Forelimb muscle (tissue), 1 donor: ENCODE results near the gene INSRR. TPM values are rescaled to one million over a fixed set of nuclear protein-coding genes. Genes with fewer than 3 reads are reported as not detected.

Experiments used
- DNase-seq: peaks from one replicate; pipeline ENCODE4 v3.0.0-alpha.2; 2013; ENCODE audit warnings: low read depth
- polyA plus RNA-seq: library from polyadenylated mRNA; unstranded; fragments of 120-200 nt; gene quantifications from one replicate; pipeline ENCODE4 v1.2.1, GENCODE V29; 2013; ENCODE audit not compliant: insufficient read length

Gene INSRR
- polyA plus RNA-seq, 1 donor = 0.70 TPM

DNA sequence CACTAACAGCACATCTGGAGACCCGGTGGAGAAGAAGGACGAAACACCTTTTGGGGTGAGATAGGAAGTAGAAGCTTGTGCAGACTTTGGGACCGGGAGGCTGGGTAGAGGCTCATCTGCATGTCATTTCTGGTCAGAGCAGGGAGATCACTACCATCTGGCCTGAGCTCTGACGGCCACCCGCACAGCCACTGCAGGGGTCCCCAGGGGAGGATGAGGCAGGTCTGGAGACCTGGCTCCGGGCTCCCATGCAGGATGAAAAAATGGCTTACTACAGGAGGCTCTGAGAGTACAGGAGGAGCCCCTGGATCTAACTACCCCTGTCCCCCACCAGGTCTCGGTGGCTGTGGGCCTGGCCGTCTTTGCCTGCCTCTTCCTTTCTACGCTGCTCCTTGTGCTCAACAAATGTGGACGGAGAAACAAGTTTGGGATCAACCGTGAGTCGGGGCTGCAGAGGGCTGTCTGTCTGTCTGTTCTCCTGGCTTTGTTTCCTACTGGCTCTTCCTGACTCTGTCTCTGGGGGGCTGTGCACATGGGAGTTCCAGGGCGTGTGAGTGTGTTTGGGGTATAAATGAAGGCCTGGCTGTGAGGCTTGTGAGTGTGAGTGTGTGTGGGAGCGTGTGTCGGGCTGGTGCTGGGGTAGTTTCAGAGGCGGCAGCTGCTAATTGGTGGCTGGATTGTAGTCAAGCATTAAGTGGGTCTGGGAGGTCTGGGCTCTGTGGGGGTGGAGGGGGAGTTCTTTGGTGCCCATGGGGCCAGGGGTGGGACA is 15.8 kb upstream of the INSRR start:
- DNase-seq = no peak

DNA sequence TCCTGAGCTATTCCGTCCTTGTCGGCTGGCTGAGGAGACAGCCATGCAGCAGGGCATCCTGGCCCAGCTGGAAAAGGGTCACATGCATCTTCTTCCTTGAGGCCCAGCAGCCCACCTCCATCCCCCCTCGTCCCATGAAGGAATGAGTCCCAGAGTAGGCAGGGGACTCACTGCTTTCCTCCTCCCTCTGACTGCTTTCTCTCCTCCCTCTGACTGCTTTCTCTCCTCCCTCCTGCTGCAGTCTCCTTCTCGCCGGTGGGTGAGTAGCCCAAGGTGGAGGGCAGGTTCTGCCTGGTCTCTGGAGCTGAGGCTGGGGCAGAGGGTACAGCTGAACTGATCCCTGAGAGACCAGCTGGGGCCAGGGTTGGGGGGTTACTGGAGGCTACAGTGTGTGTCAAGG is 15.2 kb upstream of the INSRR start:
- no peak for DNase-seq

DNA sequence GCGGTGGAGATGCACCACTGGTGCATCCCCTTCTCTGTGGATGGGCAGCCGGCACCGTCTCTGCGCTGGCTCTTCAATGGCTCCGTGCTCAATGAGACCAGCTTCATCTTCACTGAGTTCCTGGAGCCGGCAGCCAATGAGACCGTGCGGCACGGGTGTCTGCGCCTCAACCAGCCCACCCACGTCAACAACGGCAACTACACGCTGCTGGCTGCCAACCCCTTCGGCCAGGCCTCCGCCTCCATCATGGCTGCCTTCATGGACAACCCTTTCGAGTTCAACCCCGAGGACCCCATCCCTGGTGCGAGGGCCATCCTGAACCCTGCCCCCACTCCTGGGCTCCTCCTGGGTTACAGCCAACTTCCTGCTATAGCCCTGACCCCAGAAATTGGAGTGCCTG is 14.7 kb upstream of the INSRR start:
- DNase-seq = no peak

DNA sequence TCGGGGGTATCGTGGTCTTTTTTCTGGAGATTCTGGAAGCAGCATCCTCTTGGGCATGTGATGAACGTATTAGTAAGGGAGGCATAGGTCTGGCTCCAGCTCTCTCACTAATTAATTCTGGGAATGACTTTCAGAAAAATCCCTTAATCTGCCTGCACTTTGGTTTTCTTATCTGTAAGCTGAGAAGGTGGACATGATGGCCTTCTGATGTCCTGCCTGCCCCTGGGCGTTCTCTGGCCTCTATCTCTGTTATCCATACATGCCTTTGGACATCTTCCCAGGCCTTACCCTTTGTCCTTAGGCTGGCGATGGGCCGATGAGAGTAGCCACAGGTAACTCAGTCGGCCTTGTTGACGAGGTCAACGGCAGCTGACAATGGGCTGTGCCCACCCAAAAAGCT is 10.5 kb upstream of the INSRR start:
- no peak for DNase-seq

DNA sequence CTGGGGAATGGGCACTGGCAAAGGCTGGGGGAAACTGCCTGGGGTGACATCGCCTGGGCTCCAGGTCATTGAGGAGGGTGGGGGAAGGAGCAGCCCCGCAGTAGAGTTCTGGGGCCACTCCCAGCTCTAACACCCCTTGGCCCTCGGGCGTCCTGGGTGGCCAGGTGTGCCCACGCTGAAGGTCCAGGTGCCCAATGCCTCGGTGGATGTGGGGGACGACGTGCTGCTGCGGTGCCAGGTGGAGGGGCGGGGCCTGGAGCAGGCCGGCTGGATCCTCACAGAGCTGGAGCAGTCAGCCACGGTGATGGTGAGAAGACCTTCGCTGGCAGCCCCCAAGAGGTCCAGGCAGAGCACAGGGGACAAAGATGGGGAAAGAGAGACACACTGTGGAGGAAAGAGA is 9.4 kb upstream of the INSRR start:
- DNase-seq = no peak

DNA sequence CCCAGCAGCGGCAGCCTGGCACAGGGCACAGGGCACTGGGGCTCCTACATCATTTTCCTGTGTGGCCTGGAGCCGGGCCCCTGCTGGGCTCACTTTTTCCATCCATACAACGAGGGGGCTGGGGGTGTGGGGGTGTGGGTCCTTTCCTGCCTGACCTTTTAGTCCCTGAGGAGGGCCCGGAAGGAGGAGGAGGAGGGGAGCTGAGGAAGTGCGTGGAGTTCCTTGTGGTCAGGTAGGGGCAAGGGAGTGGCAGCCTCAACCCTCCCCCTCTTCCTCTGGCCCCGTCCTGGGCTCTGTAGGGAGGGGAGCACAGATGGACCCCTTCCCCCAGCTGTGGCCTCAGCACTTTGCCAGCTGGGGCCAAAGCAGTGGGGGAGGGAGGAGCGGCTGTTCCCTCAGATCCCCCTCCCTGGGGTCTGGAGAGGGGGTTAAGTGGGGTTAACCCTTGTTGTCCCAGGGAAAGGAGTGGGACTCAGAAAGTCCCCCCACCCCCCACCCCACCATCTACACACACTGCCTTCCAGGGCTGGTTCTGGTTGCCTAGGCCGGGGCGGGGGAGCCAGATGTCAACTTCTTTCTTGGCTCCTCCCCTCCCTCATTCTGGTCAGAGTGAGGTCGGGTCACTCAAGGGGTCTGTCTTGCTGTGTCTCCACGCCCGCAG is 7.5 kb upstream of the INSRR start:
- DNase-seq = no peak

DNA sequence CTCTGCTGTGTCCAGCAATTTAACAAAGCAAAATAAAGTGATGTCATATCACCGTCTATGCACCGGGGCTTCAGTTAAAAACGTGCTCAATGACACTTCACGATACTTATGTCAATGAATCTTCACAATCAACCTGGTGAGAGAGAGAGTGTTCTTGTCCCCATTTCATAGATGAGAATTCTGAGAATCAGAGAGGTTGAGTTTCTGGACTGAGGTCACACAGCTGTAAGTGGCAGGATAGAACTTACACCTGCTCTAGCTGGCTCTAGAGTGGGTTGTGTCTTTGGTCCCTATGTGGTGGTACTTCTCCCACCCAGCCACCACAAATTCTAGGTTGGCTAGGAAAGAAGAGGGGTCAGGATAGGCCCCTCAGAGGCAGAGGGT is 6.9 kb upstream of the INSRR start:
- no peak for DNase-seq

DNA sequence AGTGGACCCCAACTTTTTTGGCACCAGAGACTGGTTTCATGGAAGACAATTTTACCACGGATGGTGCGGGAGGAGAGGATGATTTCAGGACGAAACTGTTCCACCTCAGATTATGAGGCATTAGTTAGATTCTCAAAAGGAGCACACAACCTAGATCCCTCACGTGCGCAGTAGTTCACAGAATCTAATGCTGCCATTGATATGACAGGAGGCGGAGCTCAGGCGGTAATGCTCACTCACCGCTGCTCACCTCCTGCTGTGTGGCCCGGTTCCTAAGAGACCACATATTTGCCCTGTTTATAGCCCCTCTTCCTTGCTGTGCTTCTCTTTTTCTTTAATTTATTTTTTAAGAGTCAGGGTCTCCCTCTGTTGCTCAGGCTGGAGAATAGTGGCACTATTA is 6.3 kb upstream of the INSRR start:
- no peak for DNase-seq

DNA sequence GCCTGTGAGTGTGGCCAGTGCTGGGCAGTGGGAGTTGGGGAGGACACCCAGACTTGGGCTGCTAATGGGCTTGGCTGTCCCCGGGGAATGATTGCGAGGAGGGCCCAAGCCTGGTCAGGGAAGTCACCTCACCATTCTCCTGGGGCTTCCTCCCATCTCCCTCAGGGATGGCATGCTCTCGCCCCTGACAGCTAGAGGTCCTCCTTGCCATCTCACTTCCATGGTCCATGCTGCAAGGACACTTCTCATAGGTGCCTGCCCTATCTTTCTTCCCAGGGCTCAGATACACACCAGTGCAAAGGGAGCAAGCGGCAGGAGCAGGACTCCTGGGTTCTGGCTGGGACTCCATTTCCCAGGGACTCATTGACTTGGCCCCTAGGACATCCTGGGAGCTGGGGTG is 5.9 kb upstream of the INSRR start:
- no peak for DNase-seq

DNA sequence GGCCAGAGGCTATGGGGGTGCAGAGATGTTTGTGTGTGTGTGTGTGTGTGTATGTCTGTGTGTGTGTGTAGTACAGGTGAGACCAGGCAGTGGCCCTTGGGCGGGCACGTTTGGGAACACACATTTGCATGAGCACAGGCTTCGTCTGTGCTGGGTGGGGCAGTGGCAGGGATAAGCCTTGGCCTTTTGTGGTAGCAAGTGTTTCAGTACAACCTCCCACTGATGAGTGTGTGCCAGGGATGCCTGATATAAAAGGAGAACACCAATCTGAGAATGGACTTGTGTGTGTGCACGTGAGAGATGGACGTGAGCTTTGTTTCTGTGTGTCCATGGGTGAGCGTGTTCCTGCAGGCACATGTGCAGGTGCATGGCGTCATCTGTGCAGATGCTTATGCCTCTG is 4.7 kb upstream of the INSRR start:
- no peak for DNase-seq

DNA sequence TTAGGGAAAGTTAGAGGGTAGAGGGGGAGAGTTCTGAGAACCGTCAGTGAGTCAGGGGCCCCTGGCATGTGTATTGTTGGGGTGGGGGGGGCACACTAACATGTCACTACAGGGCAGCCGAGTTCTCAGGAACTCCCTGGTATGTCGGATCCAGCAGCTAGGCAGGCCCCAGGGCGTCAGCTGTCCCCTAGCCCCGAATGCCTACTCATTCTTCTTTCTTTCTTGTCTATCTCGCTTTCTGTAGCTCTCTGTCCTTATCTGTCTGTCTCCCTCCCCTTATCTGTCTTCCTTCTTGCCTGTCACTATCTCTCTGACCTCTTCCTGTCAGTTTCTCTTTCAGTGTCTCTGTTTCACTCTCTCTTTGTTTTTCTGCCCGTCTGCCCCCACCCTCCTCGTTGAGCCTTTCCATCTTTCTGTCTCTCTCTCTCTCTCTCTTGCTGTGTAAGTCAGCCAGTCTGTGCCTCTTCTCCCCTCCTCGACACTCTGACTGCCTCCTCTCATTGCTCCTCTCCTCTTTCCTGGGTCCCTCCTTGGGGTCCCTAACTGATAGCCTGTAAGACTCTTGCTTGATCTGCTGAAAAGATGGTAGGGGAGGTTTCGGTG is 4.2 kb upstream of the INSRR start:
- no peak for DNase-seq

DNA sequence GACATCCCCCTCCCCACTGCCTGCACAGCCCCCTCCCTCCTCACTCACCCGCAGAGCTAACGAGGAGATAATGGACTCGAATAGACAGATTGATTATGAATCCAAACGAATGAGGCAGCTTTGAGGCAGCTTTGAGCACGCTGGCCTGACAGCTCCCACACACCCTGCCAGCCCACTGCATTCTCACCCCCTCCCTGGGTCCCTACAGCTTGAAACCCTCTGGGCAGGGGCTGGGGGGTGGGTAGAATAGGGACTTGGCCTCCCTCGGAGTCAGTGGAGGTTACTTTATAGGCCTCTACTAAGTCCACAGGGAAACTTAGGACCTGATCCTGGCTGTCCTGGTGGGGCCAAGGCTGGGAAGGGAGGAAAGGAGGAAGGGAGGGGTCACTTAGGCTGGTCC is 3.7 kb upstream of the INSRR start:
- DNase-seq = no peak

DNA sequence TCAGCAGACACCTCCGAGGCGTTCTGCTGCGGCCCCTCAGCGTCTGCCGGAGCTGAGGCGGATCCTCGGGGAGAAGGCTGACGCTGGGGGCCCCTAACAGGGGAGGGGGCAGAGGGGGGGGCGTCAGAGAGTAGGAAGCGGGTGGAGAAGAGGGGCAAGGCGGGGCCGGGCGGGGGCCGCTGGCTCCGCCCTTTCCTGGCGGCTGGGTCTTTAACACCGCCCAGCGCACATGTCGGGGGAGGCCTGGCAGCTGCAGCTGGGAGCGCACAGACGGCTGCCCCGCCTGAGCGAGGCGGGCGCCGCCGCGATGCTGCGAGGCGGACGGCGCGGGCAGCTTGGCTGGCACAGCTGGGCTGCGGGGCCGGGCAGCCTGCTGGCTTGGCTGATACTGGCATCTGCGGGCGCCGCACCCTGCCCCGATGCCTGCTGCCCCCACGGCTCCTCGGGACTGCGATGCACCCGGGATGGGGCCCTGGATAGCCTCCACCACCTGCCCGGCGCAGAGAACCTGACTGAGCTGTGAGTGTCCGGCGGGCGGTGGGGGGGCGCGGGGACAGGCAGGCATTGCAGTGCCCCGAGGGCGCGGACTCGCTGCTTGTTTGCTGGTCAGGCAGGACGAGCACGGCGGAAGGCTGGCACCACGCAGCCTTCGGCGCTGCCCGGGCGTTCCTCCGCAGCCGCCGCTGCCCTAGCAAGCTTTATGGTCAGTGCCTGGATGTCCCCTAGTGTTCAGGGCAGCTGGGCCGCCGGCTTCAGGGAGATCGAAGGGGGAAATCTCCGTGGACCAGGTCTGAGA is 1.9 kb upstream of the INSRR start, which contains the start of gene NTRK1:
NTRK1 (plus strand) TSS at position 238 of the 796 bp plus-strand sequence; CDS start at position 308, 70 bp downstream.
- DNase-seq = no peak

DNA sequence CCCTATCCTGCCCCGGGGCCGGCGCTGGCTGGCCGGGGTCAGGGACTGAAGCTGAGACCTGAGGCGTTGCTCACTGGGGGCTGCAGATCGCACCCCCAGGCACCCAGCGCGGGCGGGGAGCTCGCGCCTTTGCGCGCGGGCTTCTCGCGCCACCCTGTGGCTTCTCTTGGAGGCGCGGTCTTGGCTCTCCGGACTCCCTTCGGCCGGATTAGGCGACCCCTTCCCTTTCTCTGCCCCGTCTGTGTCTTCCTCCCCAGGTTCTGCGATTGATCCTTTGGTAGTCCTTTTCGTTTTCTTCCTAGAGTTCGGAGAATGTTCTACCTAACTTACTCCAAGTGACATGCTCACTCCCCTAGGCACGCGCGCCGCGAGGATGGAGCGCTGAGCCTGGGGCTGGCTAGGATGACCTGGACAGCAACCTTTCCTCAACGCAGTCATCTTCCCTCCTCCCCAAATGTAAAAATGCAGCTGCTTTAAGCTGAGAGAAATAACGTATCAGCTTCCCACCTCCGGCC is 1.3 kb upstream of the INSRR start:
- DNase-seq = no peak

DNA sequence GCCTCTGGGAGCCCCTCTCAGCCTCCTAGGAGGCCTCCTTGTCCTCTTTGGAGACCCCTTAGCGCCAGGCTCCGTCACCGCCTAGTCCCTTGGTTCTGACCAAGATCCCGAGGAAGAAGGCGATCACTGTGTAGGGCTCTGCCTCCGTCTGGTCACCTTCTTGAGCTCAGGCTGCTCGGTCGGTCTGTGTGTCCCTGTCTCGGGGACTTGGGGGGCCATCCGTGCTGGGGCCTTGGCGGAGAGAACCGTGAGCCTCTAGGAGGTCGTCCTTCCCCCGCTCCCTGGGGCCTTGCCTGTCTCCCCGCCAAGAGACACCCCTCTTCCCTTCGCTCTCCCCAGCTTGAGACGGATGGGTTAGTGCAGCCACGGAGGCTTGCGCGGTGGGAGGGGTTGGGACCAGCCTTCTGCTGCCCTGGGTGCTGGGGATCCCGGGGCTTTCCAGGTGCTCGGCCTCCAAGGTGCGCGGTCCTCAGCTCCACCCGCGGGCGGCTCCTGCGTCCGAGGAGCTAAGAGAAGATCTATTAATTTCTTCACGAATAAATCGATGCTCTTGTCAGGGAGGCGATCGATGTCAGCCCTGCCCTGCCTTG is 701 bp upstream of the INSRR start:
- DNase-seq = no peak

DNA sequence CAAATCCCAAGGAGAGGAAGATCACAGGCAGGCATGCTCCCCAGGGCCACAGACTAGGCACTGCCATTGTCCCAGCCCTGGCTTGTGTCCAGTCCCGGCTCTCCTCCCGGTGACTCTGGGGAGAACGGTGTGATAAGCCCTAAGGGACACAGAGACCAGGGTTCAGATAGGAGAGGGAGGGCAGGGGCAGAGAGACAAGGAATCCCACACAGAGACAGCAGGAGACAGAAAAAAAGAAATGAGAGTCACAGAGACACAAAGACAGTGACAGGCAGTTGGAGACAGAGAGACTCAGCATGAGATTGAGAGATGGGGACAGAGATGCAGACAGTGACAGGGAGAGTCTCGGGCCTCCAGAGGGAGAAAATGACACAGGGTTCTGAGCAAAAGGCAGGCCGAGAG is 361 bp downstream of the INSRR start:
- no peak for DNase-seq

DNA sequence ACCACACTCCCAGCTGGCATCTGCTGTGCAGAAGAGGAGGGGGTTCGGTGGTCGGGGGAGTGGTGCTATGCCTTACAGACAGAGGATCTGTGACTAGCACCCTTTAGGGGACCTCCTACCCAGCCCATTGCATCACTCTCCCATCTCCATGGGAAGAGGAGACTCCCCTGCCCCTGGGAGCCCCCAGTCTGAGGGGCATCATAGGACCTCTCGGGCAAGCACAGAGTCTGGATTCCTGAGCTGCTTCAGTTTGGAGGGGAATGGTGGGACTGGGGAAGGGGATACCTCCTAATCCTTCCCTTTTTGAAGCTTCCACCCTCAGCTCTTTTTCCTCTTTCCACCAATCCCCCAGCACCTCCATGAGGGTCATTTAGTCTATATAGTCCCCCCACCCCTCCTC is 1.4 kb downstream of the INSRR start:
- no peak for DNase-seq

DNA sequence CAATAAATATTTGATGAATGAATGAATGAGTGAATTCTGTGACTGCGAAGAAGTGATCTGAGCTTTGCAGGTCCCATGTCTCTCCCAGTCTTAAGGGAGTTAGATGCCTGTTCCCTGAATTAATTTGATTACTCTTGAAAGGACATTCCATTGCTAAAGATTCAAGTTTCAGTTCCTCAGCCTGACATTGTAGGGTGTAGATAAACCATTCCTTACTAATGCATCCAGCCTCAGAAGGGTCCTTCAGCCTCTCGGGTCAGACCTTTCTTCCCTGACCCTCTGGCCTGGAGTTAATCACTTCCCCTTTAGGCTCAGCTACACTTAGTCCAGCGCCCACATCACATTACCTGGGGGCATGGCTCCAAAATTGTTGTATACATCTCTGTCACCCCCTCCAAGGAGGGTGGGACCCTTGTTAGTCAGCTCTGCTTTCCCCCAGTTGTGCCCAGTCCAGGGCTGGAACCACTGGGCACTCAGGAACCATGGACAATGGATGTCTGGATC is 2.6 kb downstream of the INSRR start:
- DNase-seq = no peak

DNA sequence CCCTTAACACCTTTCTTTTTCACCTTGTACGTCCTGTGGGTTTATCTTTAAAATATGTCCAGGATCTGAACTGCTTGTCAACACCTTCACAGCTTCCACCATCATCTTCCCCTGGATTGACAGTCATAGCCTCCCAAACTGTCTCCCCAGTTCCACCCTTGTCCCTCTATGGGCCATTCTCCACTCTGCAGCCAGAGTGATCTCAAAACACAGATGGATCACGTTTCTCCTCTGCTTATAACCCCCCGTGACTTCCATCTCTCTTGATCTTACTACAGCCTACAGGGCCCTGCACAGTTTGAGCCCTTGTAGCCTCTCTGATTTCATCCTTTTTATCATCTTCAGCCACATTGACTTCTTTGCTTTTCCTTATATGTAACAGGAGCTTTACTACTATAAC is 4.3 kb downstream of the INSRR start:
- DNase-seq = no peak

DNA sequence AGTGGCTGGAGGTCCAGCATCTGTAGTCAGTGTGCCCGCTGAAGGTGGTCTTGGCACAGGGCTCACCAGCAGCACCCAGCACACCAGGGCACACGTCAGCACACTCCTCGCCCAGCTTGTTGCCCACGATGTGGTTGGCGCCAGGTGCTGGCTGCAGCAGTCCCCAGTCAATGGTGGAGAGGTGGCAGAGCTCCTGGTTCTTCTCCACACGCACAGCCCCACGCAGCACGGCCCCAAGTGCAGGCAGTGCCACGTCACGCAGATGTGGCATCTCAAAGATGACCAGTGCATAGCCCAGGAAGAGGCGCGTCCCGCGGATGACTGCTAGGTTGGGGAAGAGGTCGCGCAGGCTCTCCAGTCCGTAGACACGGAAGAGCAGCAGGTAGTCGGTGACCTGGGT is 5.2 kb downstream of the INSRR start:
- no peak for DNase-seq

DNA sequence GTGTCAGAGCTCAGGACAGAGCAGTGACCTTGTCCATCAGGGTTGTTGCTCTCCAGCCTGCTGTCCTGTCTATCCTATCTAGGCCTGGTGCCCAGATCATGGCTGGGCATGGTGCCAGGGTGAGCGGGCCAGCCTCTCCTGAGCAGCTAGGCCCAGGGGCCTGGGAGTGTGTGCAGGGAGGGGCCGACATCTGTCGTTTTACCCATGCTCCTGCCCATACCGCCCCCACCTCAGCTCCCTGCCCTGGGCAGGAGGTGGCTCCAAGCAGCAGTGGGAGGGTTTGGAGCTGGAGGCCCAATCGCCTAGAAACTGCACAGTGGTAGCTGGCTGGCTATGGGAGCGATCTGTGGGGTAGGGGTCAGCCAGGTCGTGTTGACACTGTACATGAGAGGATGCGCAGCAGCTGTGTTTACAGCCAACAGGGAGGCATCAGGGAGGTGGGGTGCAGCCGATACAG is 6.5 kb downstream of the INSRR start:
- DNase-seq = no peak
